Epithelial cell of proximal tubule (primary cell): ENCODE measurements around the gene HNRNPL. TPM values are rescaled to one million over a fixed set of nuclear protein-coding genes. Genes with fewer than 3 reads are reported as not detected.

Experiments used
- DNase-seq: peaks from one replicate; pipeline ENCODE4 v3.0.0-alpha.2; 2011; ENCODE audit warnings: low read depth
- H3K4me3 ChIP-seq: 2 replicates; pipeline ENCODE4 v1.5.1; 2011; ENCODE audit warnings: low read depth, mild to moderate bottlenecking, low read length
- CTCF ChIP-seq: conservative IDR thresholded peaks from 2 replicates; pipeline ENCODE4 v1.5.1; 2012; ENCODE audit warnings: low read depth, mild to moderate bottlenecking, low read length
- total RNA-seq: library from RNA; depleted of rRNA; stranded (reverse); fragments of >200 nt; gene quantifications from 2 replicates; pipeline ENCODE4 v1.2.3, GENCODE V29; 2015

HNRNPL gene
- total RNA-seq, 1 donor from 2014 or later, result 224 TPM

- TF ChIP-seq CTCF, result no peak
- no peak for DNase-seq
- H3K4me3 ChIP-seq, result no peak overlapping the region
Observed at GRCh38 chr19:38837656-38838121, 12.1 kb downstream of the HNRNPL start.

- H3K4me3 ChIP-seq, result no peak overlapping the region
- DNase-seq, result no peak
- TF ChIP-seq CTCF, result no peak
Observed at GRCh38 chr19:38836983-38837626, 12.7 kb downstream of the HNRNPL start.

GRCh38 chr19:38836159-38836982 lies 13.4 kb downstream of the HNRNPL start:
- DNase-seq, result no peak
- no peak overlapping the region for H3K4me3 ChIP-seq
- no peak for TF ChIP-seq CTCF

- no peak for TF ChIP-seq CTCF
- H3K4me3 ChIP-seq, result no peak overlapping the region
- no peak for DNase-seq
Observed at GRCh38 chr19:38834590-38834989, 15.2 kb downstream of the HNRNPL start.

- DNase-seq, result no peak
- TF ChIP-seq CTCF, result no peak
- no peak overlapping the region for H3K4me3 ChIP-seq
Observed at GRCh38 chr19:38834104-38834490, 15.7 kb downstream of the HNRNPL start.

- TF ChIP-seq CTCF, result no peak
- DNase-seq, result no peak
- H3K4me3 ChIP-seq, result no peak overlapping the region
Observed at GRCh38 chr19:38833092-38833425, 16.7 kb downstream of the HNRNPL start.

GRCh38 chr19:38831142-38831605 lies 18.6 kb downstream of the HNRNPL start:
- no peak for TF ChIP-seq CTCF
- peak overlapping the region; percentile 80 for H3K4me3 ChIP-seq
- DNase-seq, result peak; percentile 77
